Measurements from ENCODE around the gene CPED1. TPM values are rescaled to one million over a fixed set of nuclear protein-coding genes. Genes with fewer than 3 reads are reported as not detected.

CPED1 gene
- total RNA-seq, 4 donors from 2014 or later, result 1.3 to 5.6 (median 3.6) TPM

- no peaks in the 10 kb centered on the region for H3K4me1 ChIP-seq
- DNase-seq (ENCODE audit: low spot score in 2 of 2), result no peak
- no peak overlapping the region for H3K27ac ChIP-seq
- TF ChIP-seq POLR2A (IDR thresholded peaks at IDR 0.05) (no peak), EP300 (IDR thresholded peaks at IDR 0.05) (no peak), POLR2AphosphoS5 (IDR thresholded peaks at IDR 0.05) (no peak)
- TF ChIP-seq, protein P1, sequence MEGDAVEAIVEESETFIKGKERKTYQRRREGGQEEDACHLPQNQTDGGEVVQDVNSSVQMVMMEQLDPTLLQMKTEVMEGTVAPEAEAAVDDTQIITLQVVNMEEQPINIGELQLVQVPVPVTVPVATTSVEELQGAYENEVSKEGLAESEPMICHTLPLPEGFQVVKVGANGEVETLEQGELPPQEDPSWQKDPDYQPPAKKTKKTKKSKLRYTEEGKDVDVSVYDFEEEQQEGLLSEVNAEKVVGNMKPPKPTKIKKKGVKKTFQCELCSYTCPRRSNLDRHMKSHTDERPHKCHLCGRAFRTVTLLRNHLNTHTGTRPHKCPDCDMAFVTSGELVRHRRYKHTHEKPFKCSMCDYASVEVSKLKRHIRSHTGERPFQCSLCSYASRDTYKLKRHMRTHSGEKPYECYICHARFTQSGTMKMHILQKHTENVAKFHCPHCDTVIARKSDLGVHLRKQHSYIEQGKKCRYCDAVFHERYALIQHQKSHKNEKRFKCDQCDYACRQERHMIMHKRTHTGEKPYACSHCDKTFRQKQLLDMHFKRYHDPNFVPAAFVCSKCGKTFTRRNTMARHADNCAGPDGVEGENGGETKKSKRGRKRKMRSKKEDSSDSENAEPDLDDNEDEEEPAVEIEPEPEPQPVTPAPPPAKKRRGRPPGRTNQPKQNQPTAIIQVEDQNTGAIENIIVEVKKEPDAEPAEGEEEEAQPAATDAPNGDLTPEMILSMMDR (IDR thresholded peaks at IDR 0.05), result no peak
- no peak overlapping the region for H3K4me3 ChIP-seq
- no peaks in the 10 kb centered on the region for H3K36me3 ChIP-seq
- no peaks in the 10 kb centered on the region for H3K9me3 ChIP-seq
- WGBS, result 50% methylated on average over 3 of the region's 3 CpGs
- no peaks in the 10 kb centered on the region for H3K27me3 ChIP-seq
These were observed 170.2 kb downstream of the CPED1 start for GRCh38 chr7:121158665-121159064.

GRCh38 chr7:121159553-121159952, 171.0 kb downstream of the CPED1 start:
- H3K36me3 ChIP-seq, result no peaks in the 10 kb centered on the region
- no peaks in the 10 kb centered on the region for H3K27me3 ChIP-seq
- 77% methylated on average over 3 of the region's 3 CpGs for WGBS
- DNase-seq (ENCODE audit: low spot score in 2 of 2), result no peak
- no peaks in the 10 kb centered on the region for H3K9me3 ChIP-seq
- no peak overlapping the region for H3K4me3 ChIP-seq
- no peak for TF ChIP-seq POLR2A (IDR thresholded peaks at IDR 0.05)
- TF ChIP-seq POLR2AphosphoS5 (IDR thresholded peaks at IDR 0.05), result no peak
- no peak for TF ChIP-seq EP300 (IDR thresholded peaks at IDR 0.05)
- TF ChIP-seq, protein P1 (IDR thresholded peaks at IDR 0.05), result no peak
- H3K4me1 ChIP-seq, result no peaks in the 10 kb centered on the region
- no peak overlapping the region for H3K27ac ChIP-seq

DNA sequence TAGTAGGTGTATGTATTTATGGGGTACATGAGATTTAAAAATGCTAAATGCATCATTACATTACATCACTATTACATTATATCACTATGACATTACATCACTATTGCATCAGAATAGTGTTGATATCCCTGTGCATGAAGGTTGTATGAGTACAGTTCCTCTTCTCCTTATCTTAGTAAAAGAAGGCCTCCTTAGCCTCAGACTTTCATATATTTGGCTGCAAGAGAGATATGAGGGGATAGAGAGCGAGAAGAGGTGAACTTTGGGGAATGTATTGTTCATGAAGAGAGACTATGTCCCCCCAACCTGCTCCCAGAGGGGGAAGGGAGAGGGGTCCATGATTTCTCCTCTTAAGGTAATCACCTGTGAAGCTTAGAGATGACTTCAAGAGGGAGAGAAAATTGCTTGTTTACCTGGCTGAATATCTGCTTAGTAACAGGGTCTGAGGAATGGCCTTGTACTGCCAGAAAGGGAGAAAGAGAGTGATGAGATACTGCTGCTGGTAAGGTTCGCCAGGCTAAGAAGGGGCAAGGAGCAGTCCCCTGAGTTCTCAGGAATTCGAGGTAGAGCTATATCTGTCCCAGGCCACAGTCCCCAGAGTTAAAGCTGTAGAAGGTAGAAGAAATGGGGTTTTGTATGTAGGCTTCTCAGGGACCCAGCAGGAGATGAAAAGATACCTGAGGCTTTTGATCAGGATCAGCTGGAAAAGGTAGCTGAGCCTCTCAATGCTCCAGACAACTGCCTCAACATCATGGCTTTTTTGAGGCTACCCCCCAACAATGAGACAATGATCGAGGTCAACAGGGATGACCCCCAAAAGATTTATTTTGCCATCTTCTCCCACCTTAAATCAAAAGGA, 171.9 kb downstream of the CPED1 start:
- Histone ChIP-seq H3K27ac (no peak overlapping the region), H3K4me1 (no peaks in the 10 kb centered on the region), H3K36me3 (no peaks in the 10 kb centered on the region), H3K9me3 (no peaks in the 10 kb centered on the region), H3K27me3 (no peaks in the 10 kb centered on the region), H3K4me3 (no peak overlapping the region)
- TF ChIP-seq EP300 (IDR thresholded peaks at IDR 0.05) (no peak), POLR2A (IDR thresholded peaks at IDR 0.05) (no peak), POLR2AphosphoS5 (IDR thresholded peaks at IDR 0.05) (no peak)
- TF ChIP-seq, protein P1 (IDR thresholded peaks at IDR 0.05), result no peak
- 88% methylated on average over 4 of the region's 4 CpGs for WGBS
- DNase-seq (ENCODE audit: low spot score in 2 of 2), result no peak

DNA sequence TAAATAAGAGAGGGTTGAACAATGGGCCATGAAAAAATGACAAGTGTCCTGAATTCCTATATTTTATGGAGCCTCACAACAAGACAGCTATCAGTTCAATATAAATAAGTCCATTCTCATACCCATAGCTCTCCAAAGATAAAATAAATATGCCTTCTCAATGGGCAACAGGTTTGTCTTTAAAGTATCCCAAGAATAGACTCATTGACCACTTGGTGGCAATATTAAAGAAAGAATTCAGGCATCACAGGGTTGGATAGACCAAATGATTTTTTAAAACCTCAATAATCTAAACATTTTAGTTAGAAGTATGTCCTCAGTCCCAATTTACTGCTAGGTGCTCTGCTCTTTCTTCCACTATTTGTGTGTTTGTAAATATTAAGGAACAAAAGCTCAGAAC, 175.2 kb downstream of the CPED1 start:
- DNase-seq (ENCODE audit: low spot score in 2 of 2), result no peak
- H3K4me3 ChIP-seq, result no peak overlapping the region
- H3K9me3 ChIP-seq, result no peaks in the 10 kb centered on the region
- TF ChIP-seq POLR2AphosphoS5 (IDR thresholded peaks at IDR 0.05), result no peak
- TF ChIP-seq, protein P1 (IDR thresholded peaks at IDR 0.05), result no peak
- TF ChIP-seq POLR2A (IDR thresholded peaks at IDR 0.05), result no peak
- TF ChIP-seq EP300 (IDR thresholded peaks at IDR 0.05), result no peak
- no peaks in the 10 kb centered on the region for H3K27me3 ChIP-seq
- no peak overlapping the region for H3K27ac ChIP-seq
- H3K36me3 ChIP-seq, result no peaks in the 10 kb centered on the region
- no peaks in the 10 kb centered on the region for H3K4me1 ChIP-seq

GRCh38 chr7:121164247-121164646, 175.7 kb downstream of the CPED1 start:
- no peak for DNase-seq (ENCODE audit: low spot score in 2 of 2)
- WGBS, result 67% methylated on average over 3 of the region's 3 CpGs

More at GRCh38 chr7:121164247-121164646, 175.7 kb downstream of the CPED1 start:
- H3K9me3 ChIP-seq, result no peaks in the 10 kb centered on the region
- no peaks in the 10 kb centered on the region for H3K4me1 ChIP-seq
- H3K27ac ChIP-seq, result no peak overlapping the region
- no peak for TF ChIP-seq EP300 (IDR thresholded peaks at IDR 0.05)
- TF ChIP-seq, protein P1 (IDR thresholded peaks at IDR 0.05), result no peak
- no peak for TF ChIP-seq POLR2AphosphoS5 (IDR thresholded peaks at IDR 0.05)
- no peak for TF ChIP-seq POLR2A (IDR thresholded peaks at IDR 0.05)
- H3K4me3 ChIP-seq, result no peak overlapping the region
- no peaks in the 10 kb centered on the region for H3K36me3 ChIP-seq
- H3K27me3 ChIP-seq, result no peaks in the 10 kb centered on the region

All from suprapubic skin (tissue), 4 donors.